BLaER1 (cell line): Measurements from ENCODE around the gene PIK3R2.

ENCODE experiments used
- H3K27ac ChIP-seq: shearing (Covaris generic); formaldehyde crosslinking; 2 replicates; pipeline ENCODE4 v1.8.1; 2022
- H3K27me3 ChIP-seq: shearing (Covaris generic); formaldehyde crosslinking; 2 replicates; pipeline ENCODE4 v1.8.1; 2022
- H3K36me3 ChIP-seq: shearing (Covaris generic); formaldehyde crosslinking; 2 replicates; pipeline ENCODE4 v1.8.1; 2022
- H3K4me1 ChIP-seq: shearing (Covaris generic); formaldehyde crosslinking; 2 replicates; pipeline ENCODE4 v1.8.1; 2022
- H3K4me2 ChIP-seq: shearing (Covaris generic); formaldehyde crosslinking; 2 replicates; pipeline ENCODE4 v1.8.1; 2022
- H3K4me3 ChIP-seq: shearing (Covaris generic); formaldehyde crosslinking; 2 replicates; pipeline ENCODE4 v1.8.1; 2022
- H3K9ac ChIP-seq: shearing (Covaris generic); formaldehyde crosslinking; 2 replicates; pipeline ENCODE4 v1.8.1; 2022
- H3K9me3 ChIP-seq: shearing (Covaris generic); formaldehyde crosslinking; 2 replicates; pipeline ENCODE4 v1.8.1; 2022
- H4K20me1 ChIP-seq: shearing (Covaris generic); formaldehyde crosslinking; 2 replicates; pipeline ENCODE4 v1.8.1; 2022
- Cebpa-rat ChIP-seq: shearing (Covaris generic); IDR thresholded peaks from 2 replicates; pipeline ENCODE4 v1.8.1; 2022

The PIK3R2 gene

GRCh38 chr19:18122860-18123795 lies 29.8 kb upstream of the PIK3R2 start:
- peaks cover 33% of the 10 kb centered on the region for H3K4me1 ChIP-seq
- peaks cover 80% of the 10 kb centered on the region for H3K36me3 ChIP-seq
- no peak for TF ChIP-seq Cebpa-rat
- H3K4me3 ChIP-seq = no peak overlapping the region
- H3K4me2 ChIP-seq = peak overlapping the region; percentile 49
- H3K9me3 ChIP-seq = no peaks in the 10 kb centered on the region
- no peaks in the 10 kb centered on the region for H3K27me3 ChIP-seq
- H3K27ac ChIP-seq = peak overlapping the region; percentile 13; the same call in 1 of the 2 replicates
- peaks cover 54% of the 10 kb centered on the region for H4K20me1 ChIP-seq
- 0 out of 2 replicates have a peak overlapping the region, but pooled peaks have one; percentile 11 for H3K9ac ChIP-seq

DNA sequence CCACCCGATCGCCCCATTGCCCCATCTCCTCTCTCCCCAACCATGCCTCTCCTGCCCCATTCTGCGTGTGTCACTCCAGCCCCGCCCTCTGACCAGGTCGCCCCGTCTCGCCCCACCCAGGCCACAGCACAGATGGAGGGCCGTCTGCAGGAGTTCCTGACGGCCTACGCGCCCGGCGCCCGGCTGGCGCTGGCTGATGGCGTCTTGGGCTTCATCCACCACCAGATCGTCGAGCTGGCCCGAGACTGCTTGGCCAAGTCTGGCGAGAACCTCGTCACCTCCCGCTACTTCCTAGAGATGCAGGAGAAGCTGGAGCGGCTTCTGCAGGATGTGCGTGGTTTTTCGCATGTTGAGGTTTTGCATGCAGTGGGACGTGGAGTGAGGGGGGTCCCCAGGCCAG lies 29.1 kb upstream of the PIK3R2 start:
- no peaks in the 10 kb centered on the region for H3K27me3 ChIP-seq
- peaks cover 87% of the 10 kb centered on the region for H3K36me3 ChIP-seq
- H3K4me3 ChIP-seq = no peak overlapping the region
- H4K20me1 ChIP-seq = peaks cover 47% of the 10 kb centered on the region
- TF ChIP-seq Cebpa-rat = no peak
- H3K4me1 ChIP-seq = peaks cover 27% of the 10 kb centered on the region
- no peak overlapping the region for H3K27ac ChIP-seq
- H3K9me3 ChIP-seq = no peaks in the 10 kb centered on the region
- H3K9ac ChIP-seq = no peak overlapping the region
- no peak overlapping the region for H3K4me2 ChIP-seq

DNA sequence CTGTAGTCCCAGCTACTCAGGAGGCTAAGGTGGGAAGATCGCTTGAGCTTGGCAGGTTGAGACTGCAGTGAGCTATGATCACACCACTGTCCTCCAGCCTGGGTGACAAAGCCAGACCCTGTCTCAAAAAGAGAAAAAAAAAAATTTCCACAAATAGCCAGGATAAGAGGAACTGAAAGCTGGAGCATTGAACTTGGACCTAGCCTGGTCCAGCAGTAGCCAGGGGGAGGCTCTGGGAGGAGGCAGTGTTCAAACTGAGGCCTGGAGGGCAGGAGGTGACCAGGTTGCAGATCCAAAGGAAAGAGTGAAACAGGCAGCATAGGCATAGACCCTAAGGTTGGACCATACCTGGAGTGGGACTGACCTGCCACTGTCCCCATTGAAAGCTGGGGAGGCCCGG lies 26.9 kb upstream of the PIK3R2 start:
- peaks cover 36% of the 10 kb centered on the region for H4K20me1 ChIP-seq
- H3K4me1 ChIP-seq = peaks cover 16% of the 10 kb centered on the region
- no peaks in the 10 kb centered on the region for H3K27me3 ChIP-seq
- no peak overlapping the region for H3K4me2 ChIP-seq
- peaks cover 96% of the 10 kb centered on the region for H3K36me3 ChIP-seq
- H3K4me3 ChIP-seq = no peak overlapping the region
- no peak overlapping the region for H3K27ac ChIP-seq
- TF ChIP-seq Cebpa-rat = no peak
- H3K9me3 ChIP-seq = no peaks in the 10 kb centered on the region
- H3K9ac ChIP-seq = no peak overlapping the region

GRCh38 chr19:18128044-18128443 lies 24.9 kb upstream of the PIK3R2 start:
- Histone ChIP-seq H3K27ac (no peak overlapping the region), H3K4me1 (peaks cover 6% of the 10 kb centered on the region), H3K4me2 (no peak overlapping the region), H3K4me3 (no peak overlapping the region), H4K20me1 (peaks cover 17% of the 10 kb centered on the region), H3K9me3 (no peaks in the 10 kb centered on the region), H3K36me3 (peaks cover 95% of the 10 kb centered on the region), H3K9ac (no peak overlapping the region), H3K27me3 (no peaks in the 10 kb centered on the region)
- TF ChIP-seq Cebpa-rat = no peak

- Histone ChIP-seq H3K36me3 (peaks cover 95% of the 10 kb centered on the region), H3K27me3 (no peaks in the 10 kb centered on the region), H3K4me1 (no peaks in the 10 kb centered on the region), H4K20me1 (peaks cover 12% of the 10 kb centered on the region; the same call in 1 of the 2 replicates), H3K27ac (no peak overlapping the region), H3K4me3 (no peak overlapping the region), H3K4me2 (no peak overlapping the region), H3K9me3 (no peaks in the 10 kb centered on the region), H3K9ac (no peak overlapping the region)
- no peak for TF ChIP-seq Cebpa-rat
Measured at GRCh38 chr19:18128805-18129204, 24.2 kb upstream of the PIK3R2 start.

GRCh38 chr19:18130523-18131242 lies 22.3 kb upstream of the PIK3R2 start:
- H3K27me3 ChIP-seq = no peaks in the 10 kb centered on the region
- H3K9me3 ChIP-seq = no peaks in the 10 kb centered on the region
- peaks cover 12% of the 10 kb centered on the region; the same call in 1 of the 2 replicates for H4K20me1 ChIP-seq
- H3K36me3 ChIP-seq = peaks cover 95% of the 10 kb centered on the region
- no peaks in the 10 kb centered on the region for H3K4me1 ChIP-seq
- no peak overlapping the region for H3K27ac ChIP-seq
- H3K4me2 ChIP-seq = no peak overlapping the region
- no peak overlapping the region for H3K9ac ChIP-seq
- no peak for TF ChIP-seq Cebpa-rat
- H3K4me3 ChIP-seq = no peak overlapping the region

DNA sequence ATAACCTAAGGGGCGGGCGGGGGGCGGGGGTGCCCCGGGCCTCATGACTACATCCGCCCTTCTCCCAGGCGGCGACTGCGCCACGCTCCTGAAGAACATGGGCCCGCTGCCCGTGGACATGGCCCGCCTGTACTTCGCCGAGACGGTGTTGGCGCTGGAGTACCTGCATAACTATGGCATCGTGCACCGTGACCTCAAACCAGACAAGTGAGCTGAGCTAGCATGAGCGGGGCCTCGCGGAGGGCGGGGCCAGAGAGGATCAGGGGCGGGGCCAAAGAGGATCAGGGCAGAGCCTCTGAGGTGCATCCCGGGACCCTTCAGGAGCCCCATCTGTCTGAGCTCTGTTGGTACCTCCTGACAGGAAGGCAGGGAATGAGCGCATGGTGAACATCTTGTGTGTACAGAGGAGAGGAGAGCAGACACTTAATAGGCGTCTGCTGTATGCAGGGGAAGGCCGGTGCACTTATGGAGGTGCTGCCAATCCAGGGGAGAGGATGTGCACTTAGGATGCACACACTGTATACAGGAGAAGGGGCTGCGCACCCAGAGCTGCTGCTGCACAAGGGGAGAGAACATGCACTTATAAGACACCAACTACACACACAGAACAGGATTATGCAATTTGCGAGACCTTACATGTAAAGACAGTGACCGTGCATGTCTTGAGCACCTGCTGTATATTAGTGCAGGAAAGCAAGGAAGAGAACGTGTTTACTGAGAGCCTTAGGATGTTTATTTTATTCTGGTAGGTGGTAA lies 20.9 kb upstream of the PIK3R2 start:
- no peak overlapping the region for H3K4me2 ChIP-seq
- no peak overlapping the region for H3K27ac ChIP-seq
- no peak for TF ChIP-seq Cebpa-rat
- H3K36me3 ChIP-seq = peaks cover 99% of the 10 kb centered on the region
- no peaks in the 10 kb centered on the region for H3K9me3 ChIP-seq
- no peak overlapping the region for H3K4me3 ChIP-seq
- peaks cover 12% of the 10 kb centered on the region; the same call in 1 of the 2 replicates for H4K20me1 ChIP-seq
- H3K4me1 ChIP-seq = no peaks in the 10 kb centered on the region
- no peaks in the 10 kb centered on the region for H3K27me3 ChIP-seq
- H3K9ac ChIP-seq = no peak overlapping the region

DNA sequence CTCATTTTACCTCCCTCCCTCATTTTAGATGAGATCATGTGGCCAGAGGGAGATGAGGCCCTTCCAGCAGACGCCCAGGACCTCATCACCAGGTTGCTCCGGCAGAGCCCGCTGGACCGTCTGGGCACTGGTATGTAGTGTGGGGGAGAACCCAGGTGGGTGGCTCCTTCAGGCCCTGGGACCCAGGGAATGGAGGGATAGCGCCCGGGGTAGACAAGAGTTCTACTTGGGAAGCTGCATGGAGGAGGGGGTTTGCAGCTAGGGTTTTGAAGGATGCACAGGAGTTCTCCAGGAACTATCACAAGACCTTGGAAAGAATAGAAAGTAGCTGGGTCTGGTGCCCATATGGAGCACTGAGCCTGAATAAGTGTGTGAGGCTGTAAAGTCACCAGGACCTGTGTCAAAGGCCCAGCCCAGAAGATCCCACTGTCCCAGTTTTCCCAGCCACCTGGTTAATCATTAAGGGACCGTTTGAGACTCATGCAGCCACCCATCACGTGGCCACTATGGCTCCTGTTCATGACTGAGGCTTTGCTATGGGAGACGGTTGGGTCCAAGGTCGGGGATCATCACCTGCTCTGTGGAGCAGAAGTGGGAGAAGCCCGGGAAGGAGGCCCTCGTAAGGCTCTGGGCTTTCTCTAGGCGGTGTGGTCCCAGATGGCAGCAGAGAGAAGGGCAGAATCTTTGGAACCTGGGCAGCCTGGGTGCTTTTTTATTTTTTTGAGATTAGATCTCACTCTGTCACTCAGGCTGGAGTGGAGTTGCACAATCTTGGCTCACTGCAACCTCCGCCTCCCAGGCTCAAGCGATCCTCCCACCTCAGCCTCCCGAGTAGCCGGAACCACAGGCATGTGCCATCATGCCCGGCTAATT lies 17.0 kb upstream of the PIK3R2 start:
- no peaks in the 10 kb centered on the region for H3K9me3 ChIP-seq
- H3K4me3 ChIP-seq = no peak overlapping the region
- H3K36me3 ChIP-seq = peaks cover 96% of the 10 kb centered on the region
- peaks cover 9% of the 10 kb centered on the region; the same call in 1 of the 2 replicates for H4K20me1 ChIP-seq
- H3K9ac ChIP-seq = no peak overlapping the region
- TF ChIP-seq Cebpa-rat = 0 out of 2 replicates have a peak, but pooled peaks have one; percentile 9
- H3K4me1 ChIP-seq = no peaks in the 10 kb centered on the region
- no peak overlapping the region for H3K4me2 ChIP-seq
- no peak overlapping the region for H3K27ac ChIP-seq
- H3K27me3 ChIP-seq = no peaks in the 10 kb centered on the region

DNA sequence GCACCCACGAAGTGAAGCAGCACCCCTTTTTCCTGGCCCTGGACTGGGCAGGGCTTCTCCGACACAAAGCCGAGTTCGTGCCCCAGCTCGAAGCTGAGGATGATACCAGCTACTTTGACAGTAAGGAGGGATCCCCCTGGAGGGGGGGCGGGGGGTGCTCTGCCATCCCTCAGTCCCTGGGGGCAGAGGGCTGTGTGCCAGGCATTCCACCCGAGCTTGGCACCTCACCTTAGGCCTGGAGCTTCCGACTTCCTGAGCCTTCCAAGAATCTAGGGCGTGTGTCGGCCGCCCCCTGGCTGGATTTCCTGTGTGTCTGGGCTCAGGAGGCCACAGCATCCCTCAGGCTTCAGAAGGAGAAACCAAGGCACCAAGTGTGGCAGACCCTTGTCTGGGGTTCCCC lies 15.7 kb upstream of the PIK3R2 start:
- H3K9ac ChIP-seq = no peak overlapping the region
- H3K4me1 ChIP-seq = no peaks in the 10 kb centered on the region
- no peak overlapping the region for H3K27ac ChIP-seq
- H3K27me3 ChIP-seq = no peaks in the 10 kb centered on the region
- TF ChIP-seq Cebpa-rat = no peak
- no peaks in the 10 kb centered on the region for H3K9me3 ChIP-seq
- H3K4me2 ChIP-seq = no peak overlapping the region
- no peak overlapping the region for H3K4me3 ChIP-seq
- peaks cover 97% of the 10 kb centered on the region for H3K36me3 ChIP-seq
- H4K20me1 ChIP-seq = 0 out of 2 replicates have a peak, but pooled peaks cover 6% of the 10 kb centered on the region
